H9 (cell line): Measurements from ENCODE around the gene MFSD11. TPM values are rescaled to one million over a fixed set of nuclear protein-coding genes. Genes with fewer than 3 reads are reported as not detected.
A peak's percentile ranks its signal among the peaks of the same experiment; 100 is the strongest.

Experiments
- DNase-seq: peaks from one replicate; pipeline ENCODE4 v3.0.0-alpha.2; 2017
- H2AFZ ChIP-seq: one replicate; pipeline ENCODE4 v1.6.1; 2013; ENCODE audit warnings: mild to moderate bottlenecking, low read length, control low read depth, moderate library complexity
- H2AK5ac ChIP-seq: 2 replicates; pipeline ENCODE4 v1.6.1; 2013; ENCODE audit warnings: low read length, control low read depth, mixed read lengths; ENCODE audit not compliant: insufficient read length
- H2BK120ac ChIP-seq: one replicate; pipeline ENCODE4 v1.6.1; 2013; ENCODE audit warnings: low read depth, mild to moderate bottlenecking, low read length, control low read depth, inconsistent platforms; ENCODE audit not compliant: poor library complexity, severe bottlenecking
- H2BK12ac ChIP-seq: 2 replicates; pipeline ENCODE4 v1.6.1; 2013; ENCODE audit warnings: low read length, control low read depth, mixed read lengths, low read depth; ENCODE audit not compliant: insufficient read length
- H2BK15ac ChIP-seq: 2 replicates; pipeline ENCODE4 v1.6.1; 2013; ENCODE audit warnings: low read depth, low read length, control low read depth
- H2BK20ac ChIP-seq: one replicate; pipeline ENCODE4 v1.6.1; 2013; ENCODE audit warnings: low read depth, mild to moderate bottlenecking, low read length, control low read depth, inconsistent platforms; ENCODE audit not compliant: poor library complexity, severe bottlenecking
- H2BK5ac ChIP-seq: 2 replicates; pipeline ENCODE4 v1.6.1; 2013; ENCODE audit warnings: low read length, control low read depth, mixed read lengths; ENCODE audit not compliant: insufficient read length
- H3K14ac ChIP-seq: 2 replicates; pipeline ENCODE4 v1.6.1; 2013; ENCODE audit warnings: low read length, control low read depth; ENCODE audit not compliant: insufficient read depth
- H3K18ac ChIP-seq: 2 replicates; pipeline ENCODE4 v1.6.1; 2013; ENCODE audit warnings: low read depth, mild to moderate bottlenecking, mixed read lengths, low read length, control low read depth; ENCODE audit not compliant: insufficient read length
- H3K23ac ChIP-seq: 2 replicates; pipeline ENCODE4 v1.6.1; 2013; ENCODE audit warnings: low read length, control low read depth, mixed read lengths, low read depth; ENCODE audit not compliant: insufficient read length
- H3K23me2 ChIP-seq: 2 replicates; pipeline ENCODE4 v1.6.1; 2013; ENCODE audit warnings: low read depth, mild to moderate bottlenecking, mixed read lengths, low read length, control low read depth; ENCODE audit not compliant: insufficient read length, poor library complexity, severe bottlenecking
- H3K27ac ChIP-seq: 2 replicates; pipeline ENCODE4 v1.5.1; 2013; ENCODE audit warnings: low read length, control low read depth, mixed read lengths, low read depth; ENCODE audit not compliant: insufficient read length
- H3K27me3 ChIP-seq: 2 replicates; pipeline ENCODE4 v1.6.1; 2013; ENCODE audit warnings: low read length, control low read depth, inconsistent platforms; ENCODE audit not compliant: insufficient read depth
- H3K4ac ChIP-seq: 2 replicates; pipeline ENCODE4 v1.6.1; 2013; ENCODE audit warnings: low read depth, mild to moderate bottlenecking, control low read depth, inconsistent platforms, low read length, moderate library complexity
- H3K4me1 ChIP-seq: 2 replicates; pipeline ENCODE4 v1.6.1; 2013; ENCODE audit warnings: low read length, control low read depth, inconsistent platforms; ENCODE audit not compliant: insufficient read depth
- H3K4me2 ChIP-seq: 2 replicates; pipeline ENCODE4 v1.6.1; 2013; ENCODE audit warnings: low read length, control low read depth, mixed read lengths; ENCODE audit not compliant: insufficient read length, insufficient read depth
- H3K56ac ChIP-seq: 2 replicates; pipeline ENCODE4 v1.6.1; 2013; ENCODE audit warnings: low read depth, mild to moderate bottlenecking, mixed read lengths, low read length, control low read depth; ENCODE audit not compliant: insufficient read length
- H3K79me1 ChIP-seq: 2 replicates; pipeline ENCODE4 v1.6.1; 2013; ENCODE audit warnings: low read depth, mild to moderate bottlenecking, moderate library complexity, low read length, control low read depth, inconsistent platforms; ENCODE audit not compliant: insufficient read depth, poor library complexity, severe bottlenecking
- H3K79me2 ChIP-seq: 2 replicates; pipeline ENCODE4 v1.6.1; 2013; ENCODE audit warnings: low read length, control low read depth, inconsistent platforms; ENCODE audit not compliant: insufficient read depth
- H3K9ac ChIP-seq: 2 replicates; pipeline ENCODE4 v1.6.1; 2013; ENCODE audit warnings: low read length, control low read depth, mixed read lengths; ENCODE audit not compliant: insufficient read length; ENCODE audit errors: extremely low read depth
- H3K9me3 ChIP-seq: one replicate; pipeline ENCODE4 v1.6.1; 2013; ENCODE audit warnings: low read depth, low read length, inconsistent platforms; ENCODE audit not compliant: control insufficient read depth
- H3T11ph ChIP-seq: one replicate; pipeline ENCODE4 v1.6.1; 2013; ENCODE audit warnings: mild to moderate bottlenecking, low read length, control low read depth, inconsistent platforms
- H4K20me1 ChIP-seq: one replicate; pipeline ENCODE4 v1.6.1; 2013; ENCODE audit not compliant: control insufficient read depth, insufficient read length, insufficient read depth
- H4K5ac ChIP-seq: 2 replicates; pipeline ENCODE4 v1.6.1; 2013; ENCODE audit warnings: low read depth, mild to moderate bottlenecking, mixed read lengths, low read length, control low read depth; ENCODE audit not compliant: insufficient read length
- H4K8ac ChIP-seq: replicated peaks from 2 replicates; pipeline ENCODE4 v1.6.1; 2013; ENCODE audit warnings: low read length, control low read depth, mixed read lengths, low read depth; ENCODE audit not compliant: insufficient read length
- H4K91ac ChIP-seq: 2 replicates; pipeline ENCODE4 v1.6.1; 2013; ENCODE audit warnings: low read depth, mild to moderate bottlenecking, moderate library complexity, mixed read lengths, low read length, control low read depth; ENCODE audit not compliant: insufficient read length
- H3K27ac Mint-ChIP-seq, 3 experiments: 2 replicates in 2 of 3; 3 replicates in 1 of 3; pipeline ENCODE4 v1.8.0; 2020 to 2021; ENCODE audit warnings: mixed read lengths in 3 of 3, mild to moderate bottlenecking in 1 of 3, moderate library complexity in 1 of 3
- H3K27me3 Mint-ChIP-seq: 2 replicates; pipeline ENCODE4 v1.8.0; 2021; ENCODE audit warnings: low read depth, mild to moderate bottlenecking, moderate library complexity, mixed read lengths
- H3K36me3 Mint-ChIP-seq, 3 experiments: 2 replicates in 2 of 3; 3 replicates in 1 of 3; pipeline ENCODE4 v1.8.0; 2020 to 2021; ENCODE audit warnings: low read depth in 3 of 3, mixed read lengths in 3 of 3; ENCODE audit not compliant: insufficient read depth in 1 of 3
- H3K4me1 Mint-ChIP-seq, 2 experiments: 2 replicates each; pipeline ENCODE4 v1.8.0; 2020; ENCODE audit warnings: mixed read lengths in 2 of 2
- H3K4me3 Mint-ChIP-seq, 2 experiments: 2 replicates in 1 of 2; 3 replicates in 1 of 2; pipeline ENCODE4 v1.8.0; 2020 to 2021; ENCODE audit warnings: mild to moderate bottlenecking in 2 of 2, mixed read lengths in 2 of 2, moderate library complexity in 1 of 2
- H3K9me3 Mint-ChIP-seq, 2 experiments: 2 replicates in 1 of 2; 3 replicates in 1 of 2; pipeline ENCODE4 v1.8.0; 2020; ENCODE audit warnings: mild to moderate bottlenecking in 2 of 2, mixed read lengths in 2 of 2, moderate library complexity in 1 of 2
- WGBS: extraction: QIAGEN DNeasy Blood & Tissue Kit; methylation state at CpG from one replicate; pipeline ENCODE4 v1.1.7; 2013; ENCODE audit warnings: missing lambda C conversion rate, low lambda C conversion rate, mixed read lengths; ENCODE audit not compliant: insufficient read length; ENCODE audit errors: extremely low coverage; 5-methylcytosine and 5-hydroxymethylcytosine counted together
- total RNA-seq: library from RNA; stranded (reverse); gene quantifications from 2 replicates; pipeline ENCODE4 v1.2.1, GENCODE V29; 2021
- TF ChIP-seq, protein P1 (sequence below): fragments of 200-600 bp; sonication (generic); conservative IDR thresholded peaks from 3 replicates; pipeline ENCODE4 v1.8.0; 2021; ENCODE audit warnings: antibody characterized with exemption, mild to moderate bottlenecking

MFSD11 gene
- total RNA-seq, 1 experiment from 2014 or later: 19.9 TPM

DNA sequence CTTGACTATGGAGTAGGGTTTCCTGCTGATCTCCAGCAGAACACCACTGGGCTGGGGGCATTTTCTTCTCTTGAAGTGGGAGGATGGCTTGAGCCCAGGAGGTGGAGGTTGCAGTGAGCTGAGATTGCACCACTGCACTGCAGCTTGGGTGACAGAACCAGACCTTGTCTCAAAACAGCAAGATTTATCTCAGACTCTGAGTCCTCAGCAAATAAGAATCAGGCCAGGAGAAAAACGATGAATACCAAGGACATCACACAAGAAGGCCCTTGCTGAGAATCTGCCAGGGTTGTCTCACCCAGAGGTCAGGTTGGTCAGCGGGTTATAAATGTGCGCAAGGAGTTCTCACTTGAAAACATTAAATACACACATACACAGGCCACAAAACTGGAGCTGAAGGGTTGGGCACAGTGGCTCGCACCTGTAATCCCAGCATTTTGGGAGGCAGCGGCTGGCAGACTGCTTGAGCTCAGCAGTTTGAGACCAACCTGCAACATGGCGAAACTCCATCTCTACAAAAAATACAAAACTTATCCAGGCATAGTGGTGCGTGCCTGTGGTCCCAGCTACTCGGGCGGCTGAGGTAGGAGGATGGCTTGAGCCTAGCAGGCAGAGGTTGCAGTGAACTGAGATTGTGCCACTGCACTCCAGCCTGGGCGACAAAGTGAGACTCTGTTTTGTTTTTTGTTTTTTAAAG is 34.8 kb upstream of the MFSD11 start:
- H3K14ac ChIP-seq: no peak overlapping the region
- Mint-ChIP-seq H3K27me3 (peaks cover 2% of the 10 kb centered on the region), H3K27ac (no peak overlapping the region; a peak in 1 of 7 replicates), H3K36me3 (no peaks in the 10 kb centered on the region; a peak in 1 of 7 replicates), H3K9me3 (no peaks in the 10 kb centered on the region), H3K4me1 (peaks cover 30 to 46% of the 10 kb centered on the region in 2 experiments), H3K4me3 (peak overlapping the region in 1 of 2 experiments; percentile 7; a peak in 1 of 5 replicates)
- no peak overlapping the region for H3K18ac ChIP-seq
- no peaks in the 10 kb centered on the region for H4K20me1 ChIP-seq
- no peak overlapping the region for H3K27ac ChIP-seq
- H4K91ac ChIP-seq: no peak overlapping the region
- no peak overlapping the region for H2AK5ac ChIP-seq
- H3K27me3 ChIP-seq: no peaks in the 10 kb centered on the region
- no peak overlapping the region for H3T11ph ChIP-seq
- no peak overlapping the region for H3K56ac ChIP-seq
- H4K5ac ChIP-seq: no peak overlapping the region
- peaks cover 8% of the 10 kb centered on the region; the same call in 1 of the 2 replicates for H3K4me1 ChIP-seq
- H2BK20ac ChIP-seq: no peak overlapping the region
- no peaks in the 10 kb centered on the region for H3K23me2 ChIP-seq
- no peak overlapping the region for H3K9ac ChIP-seq
- WGBS: no CpG with 5 or more reads among the region's 10 CpGs
- H3K4me2 ChIP-seq: no peak overlapping the region
- H3K9me3 ChIP-seq: no peaks in the 10 kb centered on the region
- H3K4ac ChIP-seq: no peak overlapping the region
- no peak overlapping the region for H2BK120ac ChIP-seq
- no peak overlapping the region for H2BK15ac ChIP-seq
- TF ChIP-seq, protein P1, sequence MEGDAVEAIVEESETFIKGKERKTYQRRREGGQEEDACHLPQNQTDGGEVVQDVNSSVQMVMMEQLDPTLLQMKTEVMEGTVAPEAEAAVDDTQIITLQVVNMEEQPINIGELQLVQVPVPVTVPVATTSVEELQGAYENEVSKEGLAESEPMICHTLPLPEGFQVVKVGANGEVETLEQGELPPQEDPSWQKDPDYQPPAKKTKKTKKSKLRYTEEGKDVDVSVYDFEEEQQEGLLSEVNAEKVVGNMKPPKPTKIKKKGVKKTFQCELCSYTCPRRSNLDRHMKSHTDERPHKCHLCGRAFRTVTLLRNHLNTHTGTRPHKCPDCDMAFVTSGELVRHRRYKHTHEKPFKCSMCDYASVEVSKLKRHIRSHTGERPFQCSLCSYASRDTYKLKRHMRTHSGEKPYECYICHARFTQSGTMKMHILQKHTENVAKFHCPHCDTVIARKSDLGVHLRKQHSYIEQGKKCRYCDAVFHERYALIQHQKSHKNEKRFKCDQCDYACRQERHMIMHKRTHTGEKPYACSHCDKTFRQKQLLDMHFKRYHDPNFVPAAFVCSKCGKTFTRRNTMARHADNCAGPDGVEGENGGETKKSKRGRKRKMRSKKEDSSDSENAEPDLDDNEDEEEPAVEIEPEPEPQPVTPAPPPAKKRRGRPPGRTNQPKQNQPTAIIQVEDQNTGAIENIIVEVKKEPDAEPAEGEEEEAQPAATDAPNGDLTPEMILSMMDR: no peak
- no peak overlapping the region for H2BK5ac ChIP-seq
- H3K23ac ChIP-seq: no peak overlapping the region
- no peaks in the 10 kb centered on the region for H3K79me1 ChIP-seq
- no peak overlapping the region for H4K8ac ChIP-seq
- no peak overlapping the region for H2BK12ac ChIP-seq
- H2AFZ ChIP-seq: no peak overlapping the region
- no peak for DNase-seq
- no peaks in the 10 kb centered on the region for H3K79me2 ChIP-seq
